NCI-H1417 treated with DMSO at 0.1 percent for 48 hours (cell line): ENCODE data around the gene PLPPR4.

Experiments
- DNase-seq: peaks from one replicate; lab custom pipeline; 2025; lab: John Stamatoyannopoulos, UW

PLPPR4 gene

GRCh38 chr1:99348397-99349132 lies 84.3 kb downstream of the PLPPR4 start:
- no peak for DNase-seq

- DNase-seq = no peak
These were observed 88.5 kb downstream of the PLPPR4 start for GRCh38 chr1:99352821-99353220.

GRCh38 chr1:99358770-99359169 lies 94.5 kb downstream of the PLPPR4 start:
- no peak for DNase-seq
